ENCODE data around the gene THSD8. TPM values are rescaled to one million over a fixed set of nuclear protein-coding genes. Genes with fewer than 3 reads are reported as not detected.

The THSD8 gene
- total RNA-seq, 1 experiment from 2014 or later, result 45.8 TPM

- H2AK5ac ChIP-seq (ENCODE audit: insufficient read length, low read length), result no peak overlapping the region
- H3K27me3 ChIP-seq (ENCODE audit: insufficient read depth, low read length), result peaks cover 3% of the 10 kb centered on the region; the same call in 1 of the 2 replicates
- H3K4ac ChIP-seq (ENCODE audit: low read depth, low read length), result no peak overlapping the region
- H3K4me1 ChIP-seq (ENCODE audit: insufficient read depth, low read length), result peaks cover 2% of the 10 kb centered on the region; the same call in 1 of the 2 replicates
- H2BK12ac ChIP-seq (ENCODE audit: insufficient read length, low read depth, low read length), result no peak overlapping the region
- no peak overlapping the region for H3T11ph ChIP-seq (ENCODE audit: low read length)
- peaks cover 47 to 48% of the 10 kb centered on the region in 2 experiments for H3K4me1 Mint-ChIP-seq
- peaks cover 0 to 4% (median 3%) of the 10 kb centered on the region in 3 experiments; a peak in 3 of 7 replicates for H3K36me3 Mint-ChIP-seq (ENCODE audit: insufficient read depth in 1 of 3, low read depth in 3 of 3)
- no peaks in the 10 kb centered on the region for H4K20me1 ChIP-seq (ENCODE audit: control insufficient read depth, insufficient read depth, insufficient read length)
- H2BK120ac ChIP-seq (ENCODE audit: low read depth, low read length, poor library complexity, severe bottlenecking), result no peak overlapping the region
- H3K18ac ChIP-seq (ENCODE audit: insufficient read length, low read depth, low read length), result no peak overlapping the region
- H4K5ac ChIP-seq (ENCODE audit: insufficient read length, low read depth, low read length), result no peak overlapping the region
- H2BK15ac ChIP-seq (ENCODE audit: low read depth, low read length), result no peak overlapping the region
- H3K4me3 Mint-ChIP-seq, result peak overlapping the region; percentile 55 to 77; a peak in 4 of 5 replicates
- no peaks in the 10 kb centered on the region; a peak in 1 of 5 replicates for H3K9me3 Mint-ChIP-seq
- DNase-seq, result no peak
- no peak overlapping the region for H2BK20ac ChIP-seq (ENCODE audit: low read depth, low read length, poor library complexity, severe bottlenecking)
- no peak overlapping the region for H4K8ac ChIP-seq (replicated peaks; ENCODE audit: insufficient read length, low read depth, low read length)
- H3K4me2 ChIP-seq (ENCODE audit: insufficient read depth, insufficient read length, low read length), result no peak overlapping the region
- H3K79me1 ChIP-seq (ENCODE audit: insufficient read depth, low read depth, low read length, poor library complexity, severe bottlenecking), result no peaks in the 10 kb centered on the region
- H4K91ac ChIP-seq (ENCODE audit: insufficient read length, low read depth, low read length), result no peak overlapping the region
- H3K56ac ChIP-seq (ENCODE audit: insufficient read length, low read depth, low read length), result no peak overlapping the region
- no peak for TF ChIP-seq CTCF (conservative IDR thresholded peaks at IDR 0.05)
- H2AFZ ChIP-seq (ENCODE audit: low read length), result no peak overlapping the region
- H3K14ac ChIP-seq (ENCODE audit: insufficient read depth, low read length), result no peak overlapping the region
- no peaks in the 10 kb centered on the region for H3K79me2 ChIP-seq (ENCODE audit: insufficient read depth, low read length)
- peak overlapping the region in 1 of 3 experiments; percentile 40; a peak in 1 of 7 replicates for H3K27ac Mint-ChIP-seq
- H3K9me3 ChIP-seq (ENCODE audit: control insufficient read depth, low read depth, low read length), result no peaks in the 10 kb centered on the region
- WGBS (ENCODE audit: extremely low coverage, insufficient read length, low lambda C conversion rate), result no CpG with 5 or more reads among the region's 4 CpGs
- peaks cover 10% of the 10 kb centered on the region for H3K23me2 ChIP-seq (ENCODE audit: insufficient read length, low read depth, low read length, poor library complexity, severe bottlenecking)
- peaks cover 26% of the 10 kb centered on the region for H3K27me3 Mint-ChIP-seq (ENCODE audit: low read depth)
- no peak overlapping the region for H3K23ac ChIP-seq (ENCODE audit: insufficient read length, low read depth, low read length)
- no peak overlapping the region for H3K9ac ChIP-seq (ENCODE audit: extremely low read depth, insufficient read length, low read length)
- no peak overlapping the region for H3K27ac ChIP-seq (ENCODE audit: insufficient read length, low read depth, low read length)
- H2BK5ac ChIP-seq (ENCODE audit: insufficient read length, low read length), result no peak overlapping the region
These were observed 35.4 kb downstream of the THSD8 start for GRCh38 chr19:12837225-12837624.

All from H9 (cell line).